Measurements from ENCODE around the gene DFFB.

The DFFB gene

DNA sequence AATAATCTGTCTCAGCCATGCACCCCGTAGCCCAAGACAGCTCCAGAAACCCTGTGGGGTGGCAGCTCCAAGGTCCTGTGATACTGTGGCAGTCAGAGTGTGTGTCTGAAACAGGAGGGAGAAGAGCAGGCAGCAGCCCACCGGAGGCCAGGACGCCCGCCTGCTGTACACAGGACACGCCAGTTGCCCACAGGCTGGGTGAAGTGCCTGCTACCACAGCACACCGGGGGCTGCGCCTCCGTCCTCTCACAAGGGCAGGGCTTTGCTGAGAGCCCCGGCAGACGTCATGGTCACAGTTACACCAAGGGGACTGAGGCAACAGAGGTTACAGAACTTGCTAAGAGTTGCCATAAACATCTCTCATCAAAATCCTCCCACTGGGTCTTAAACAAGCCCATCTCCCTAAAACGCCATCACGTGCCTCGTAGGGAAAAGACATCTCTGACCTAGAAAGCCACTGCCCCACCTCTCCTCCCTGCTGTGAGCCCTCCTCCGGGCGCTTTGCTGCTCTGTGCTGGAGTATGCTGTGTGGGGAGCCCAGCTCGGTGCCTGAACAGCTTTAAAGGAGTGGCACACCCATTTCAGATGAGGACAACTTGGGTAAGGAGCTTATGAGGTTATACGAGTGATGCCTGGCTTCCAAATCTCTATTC is 37.5 kb downstream of the DFFB start:
- no peak for DNase-seq (ENCODE audit: low read depth in 2 of 2, low spot score in 1 of 2)

DNA sequence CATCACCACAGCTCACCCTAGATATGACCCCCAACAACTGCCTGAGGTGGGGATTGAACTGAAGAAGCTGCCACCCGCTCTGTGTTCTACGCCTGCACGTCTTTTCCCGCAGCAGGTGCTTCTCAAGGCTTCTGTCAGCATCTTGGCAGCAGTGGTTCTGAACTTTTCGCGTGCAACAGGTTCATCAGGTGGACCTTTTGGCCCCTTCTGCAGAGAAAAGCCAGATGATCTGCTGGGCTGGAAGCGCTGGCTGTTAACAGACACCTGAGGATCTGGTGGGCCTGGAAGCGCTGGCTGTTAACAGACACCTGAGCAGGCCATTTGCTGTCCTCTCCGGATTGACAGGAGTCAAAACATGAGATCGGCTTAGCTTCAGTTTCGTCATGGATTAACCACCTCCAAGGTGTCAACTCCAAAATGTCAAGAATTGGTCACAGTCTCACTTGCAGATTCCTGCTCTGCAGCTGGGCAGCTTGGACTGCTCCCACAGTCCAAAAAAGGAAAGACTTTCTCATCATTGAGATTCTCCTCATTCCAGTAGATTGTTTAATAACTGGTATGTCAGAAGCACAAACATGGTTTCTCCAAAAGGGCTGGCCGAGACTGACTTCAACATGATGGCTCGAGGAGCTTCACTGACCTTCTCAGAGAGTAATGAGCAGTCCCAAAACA is 38.1 kb downstream of the DFFB start:
- no peak for DNase-seq (ENCODE audit: low read depth in 2 of 2, low spot score in 1 of 2)

DNA sequence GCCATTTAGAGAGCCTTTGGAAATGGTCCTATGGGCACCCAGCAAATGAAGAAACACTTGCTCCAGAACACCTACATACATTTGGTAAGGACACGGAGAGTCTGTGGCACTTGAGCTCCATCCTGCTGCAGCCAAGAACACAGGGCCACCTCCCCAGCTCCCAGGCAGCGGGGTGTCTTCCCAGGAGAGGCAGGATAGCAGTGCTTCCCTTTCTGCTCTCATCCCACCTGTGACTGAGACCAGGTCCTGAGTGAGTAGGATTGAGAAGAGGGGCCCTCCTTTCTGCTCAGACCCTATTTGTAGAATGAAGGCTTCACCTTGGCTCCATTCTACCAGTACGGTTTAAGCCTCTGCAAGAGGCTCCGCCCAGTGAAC is 38.7 kb downstream of the DFFB start:
- no peak for DNase-seq (ENCODE audit: low read depth in 2 of 2, low spot score in 1 of 2)

DNA sequence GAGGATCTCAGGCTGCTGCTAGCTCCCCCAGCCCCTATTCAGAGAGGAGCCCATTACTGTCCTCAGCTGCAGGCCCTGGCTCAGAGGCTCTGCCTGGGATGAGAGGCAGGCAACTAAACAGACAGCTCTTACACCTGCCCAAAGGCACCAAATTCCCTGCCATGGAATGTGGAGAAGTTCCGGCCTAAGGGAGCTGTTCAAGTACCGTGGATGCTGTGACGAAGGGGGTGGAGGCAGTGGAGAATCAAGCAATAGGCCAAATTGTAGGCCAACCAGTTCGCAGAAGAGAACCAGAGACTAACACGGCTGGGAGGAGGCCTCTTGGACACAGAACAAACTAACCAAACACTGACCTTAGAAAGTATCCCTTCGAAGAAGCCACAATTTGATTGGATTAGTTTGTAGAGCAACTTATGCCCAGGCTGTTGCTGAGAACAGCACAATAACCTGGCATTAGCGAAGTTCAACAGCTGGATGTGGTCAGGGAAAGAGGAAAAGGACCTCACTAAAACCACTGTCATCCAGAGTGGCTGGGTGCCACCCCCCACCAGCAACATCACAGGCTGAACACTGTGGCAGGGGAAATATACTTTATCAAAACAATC is 39.2 kb downstream of the DFFB start:
- no peak for DNase-seq (ENCODE audit: low read depth in 2 of 2, low spot score in 1 of 2)

DNA sequence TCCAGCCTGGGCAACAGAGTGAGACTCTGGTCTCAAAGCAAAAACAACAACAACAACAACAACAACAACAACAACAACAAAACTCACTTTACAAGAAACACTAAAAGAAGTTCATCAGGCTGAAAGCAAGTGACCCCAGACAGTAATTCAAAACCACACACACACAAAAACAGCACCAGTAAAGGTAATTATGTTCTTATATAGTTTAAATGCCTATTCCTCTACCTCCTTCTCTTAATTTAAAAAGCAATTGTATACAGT is 41.1 kb downstream of the DFFB start:
- DNase-seq (ENCODE audit: low read depth in 2 of 2, low spot score in 1 of 2) = no peak

DNA sequence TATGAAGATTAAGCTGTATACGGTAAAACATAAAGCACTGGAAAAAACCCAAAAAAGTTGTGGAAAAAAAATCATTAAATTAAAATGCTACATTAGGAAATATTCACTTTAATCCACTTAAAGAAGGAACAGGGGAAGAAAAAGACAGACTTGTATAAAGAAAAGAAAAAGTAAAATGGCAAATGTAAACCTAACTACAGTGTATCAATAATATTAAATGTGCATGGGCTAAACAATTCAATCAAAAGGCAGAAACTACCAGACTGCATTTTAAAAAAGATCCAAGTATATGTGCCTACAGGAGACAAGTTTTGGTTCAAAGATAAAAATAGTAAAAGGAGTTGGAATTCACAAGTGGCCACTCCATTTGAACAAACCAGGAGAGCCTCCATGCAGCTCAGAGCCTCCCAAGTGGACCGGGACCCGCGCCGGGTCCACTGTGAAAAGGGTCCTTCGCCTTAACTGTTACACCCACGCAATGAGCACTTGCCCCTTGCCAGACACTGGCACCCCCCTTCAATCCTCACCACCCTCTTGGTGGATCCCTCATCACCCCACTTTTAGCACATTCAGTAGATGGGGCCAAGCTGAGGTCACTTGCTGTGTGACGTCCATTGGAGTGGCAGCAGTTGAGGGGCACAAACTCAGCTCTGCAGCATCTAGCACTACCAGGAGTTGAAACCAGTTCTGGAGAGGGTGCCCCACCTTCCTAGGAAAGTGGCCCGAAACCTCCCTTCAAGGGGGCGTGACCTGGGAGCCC is 41.9 kb downstream of the DFFB start:
- no peak for DNase-seq (ENCODE audit: low read depth in 2 of 2, low spot score in 1 of 2)

DNA sequence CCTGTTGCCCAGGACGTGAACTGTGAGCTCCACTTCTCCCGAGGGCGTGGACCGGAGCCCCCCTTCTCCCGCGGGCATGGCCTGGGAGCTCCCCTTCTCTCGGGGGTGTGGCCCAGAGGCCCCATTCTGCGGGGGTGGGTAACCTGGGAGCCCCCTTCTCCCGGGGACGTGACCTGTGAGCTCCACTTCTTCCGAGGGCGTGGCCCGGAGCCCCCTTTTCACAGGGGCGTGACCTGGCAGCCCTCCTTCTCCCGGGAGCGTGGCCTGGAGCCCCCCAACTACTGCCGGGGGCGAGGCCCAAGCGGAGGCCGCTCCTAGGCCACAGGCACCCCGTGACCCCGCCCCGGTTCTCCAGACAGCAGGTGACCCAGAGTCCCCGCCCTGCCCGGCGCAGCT is 42.5 kb downstream of the DFFB start:
- DNase-seq (ENCODE audit: low read depth in 2 of 2, low spot score in 1 of 2) = no peak

DNA sequence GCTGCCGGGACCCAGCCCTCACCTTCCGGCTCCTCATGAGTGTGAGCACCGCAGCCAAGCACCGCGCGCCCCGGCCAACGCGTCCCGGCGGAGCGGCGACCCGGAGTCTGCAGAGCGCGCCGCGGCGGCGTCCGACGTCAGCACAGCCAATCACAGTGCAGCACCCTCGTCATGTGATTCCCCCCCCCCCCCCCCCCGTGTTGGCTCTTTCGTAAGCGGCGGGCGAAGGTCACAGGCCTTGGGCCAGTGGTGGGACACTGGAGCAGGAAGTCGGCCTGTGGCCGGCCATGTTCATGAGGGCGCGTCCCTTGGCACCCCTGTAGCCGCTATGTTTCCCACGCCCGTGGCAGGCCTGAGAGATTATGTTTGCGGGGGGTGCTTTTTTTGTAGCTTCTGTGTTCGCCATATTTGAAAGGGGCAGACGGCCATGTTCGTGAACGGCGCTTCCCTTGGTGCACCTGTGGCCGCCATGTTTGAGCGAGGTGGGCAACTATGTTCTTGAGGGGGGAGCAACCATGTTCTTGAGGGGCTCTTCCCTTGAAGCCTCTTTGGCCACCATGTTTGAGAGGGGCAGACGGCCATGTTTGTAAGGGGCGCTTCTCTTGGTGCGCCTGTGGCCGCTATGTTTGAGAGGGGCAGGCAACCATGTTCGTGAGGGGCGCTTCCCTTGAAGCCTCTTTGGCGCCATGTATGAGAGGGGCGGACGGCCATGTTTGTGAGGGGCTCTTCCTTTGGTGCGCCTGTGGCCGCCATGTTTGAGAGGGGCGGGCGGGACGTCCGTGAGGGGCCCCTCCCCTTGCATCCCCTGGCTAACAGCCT is 43.1 kb downstream of the DFFB start, which contains the start of gene C1orf174:
C1orf174 (minus strand) TSS at position 123 of the 819 bp plus-strand sequence; CDS start at position 37, 86 bp downstream.
- DNase-seq (ENCODE audit: low read depth in 2 of 2, low spot score in 1 of 2) = peak; percentile 84 to 93

DNA sequence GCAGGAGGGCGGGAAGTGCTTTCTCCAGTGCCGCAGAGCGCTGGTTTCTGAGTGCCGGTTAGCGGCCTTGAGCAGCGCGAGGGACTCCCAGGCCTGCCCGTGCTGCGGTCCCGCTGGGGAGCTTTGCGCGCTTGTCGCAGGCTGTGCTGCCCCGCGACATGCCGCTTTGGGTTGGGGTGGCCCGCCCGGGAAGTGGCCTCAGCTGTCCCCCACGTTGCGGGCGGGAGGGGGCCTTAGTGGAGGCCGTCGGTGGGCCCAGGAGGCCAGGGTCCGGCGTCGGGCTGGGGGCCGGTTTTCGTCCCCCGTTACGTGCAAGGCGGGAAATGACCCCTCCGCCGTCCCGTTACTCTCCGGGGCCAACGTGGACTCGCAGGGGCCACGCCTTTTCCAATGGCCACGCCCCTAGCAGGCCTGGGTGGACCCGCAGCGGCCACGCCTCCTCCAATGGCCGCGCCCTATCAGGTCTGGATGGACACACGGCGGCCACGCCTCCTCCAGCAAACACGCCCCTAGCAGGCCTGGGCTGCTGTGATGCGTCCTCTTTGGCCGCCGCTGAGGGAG is 43.8 kb downstream of the DFFB start:
- DNase-seq (ENCODE audit: low read depth in 2 of 2, low spot score in 1 of 2) = peak; percentile 60 to 69

DNA sequence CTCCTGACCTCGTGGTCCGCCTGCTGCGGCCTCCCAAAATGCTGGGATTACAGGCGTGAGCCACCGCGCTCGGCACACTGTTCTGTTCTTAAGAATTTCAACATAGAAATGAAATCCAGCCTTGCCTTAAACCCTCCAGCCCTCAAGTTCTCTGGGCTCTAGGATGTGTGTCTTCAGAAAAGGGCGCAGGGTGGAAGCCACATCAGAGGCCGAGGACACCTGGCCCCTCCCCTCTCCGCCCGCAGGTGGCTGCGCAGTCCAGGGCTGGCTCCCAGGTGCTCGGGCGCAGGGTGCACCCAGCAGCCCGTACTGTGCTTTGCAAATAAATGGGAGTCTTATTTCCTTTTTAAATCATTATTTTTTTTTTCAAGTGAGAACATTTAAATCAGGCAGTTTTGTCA is 44.8 kb downstream of the DFFB start:
- DNase-seq (ENCODE audit: low read depth in 2 of 2, low spot score in 1 of 2) = no peak

DNA sequence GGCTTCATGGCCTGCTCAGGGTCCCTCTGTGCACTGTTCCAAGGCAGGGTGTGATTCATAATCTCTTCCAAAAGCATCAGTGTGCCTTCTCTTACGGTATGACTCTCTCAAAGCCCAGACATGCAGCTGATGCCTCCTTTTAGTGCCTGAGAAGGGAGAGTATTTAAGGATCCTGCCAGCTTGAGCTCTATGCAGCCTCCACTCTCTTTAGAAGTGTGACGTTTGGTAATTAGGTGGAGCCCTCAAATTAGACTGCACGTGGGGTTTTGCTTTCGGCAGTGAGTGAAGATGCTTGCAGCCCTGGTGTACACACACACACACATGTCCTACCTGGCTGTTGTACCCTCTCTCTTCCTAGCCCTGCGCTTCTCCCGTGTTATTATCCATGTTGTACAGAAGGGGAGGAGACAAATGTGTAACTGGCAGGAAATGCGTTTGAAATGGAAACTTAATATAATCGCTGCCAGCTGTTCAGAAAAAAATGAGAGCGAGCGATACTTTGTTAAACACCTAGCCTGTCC is 45.4 kb downstream of the DFFB start:
- DNase-seq (ENCODE audit: low read depth in 2 of 2, low spot score in 1 of 2) = no peak

DNA sequence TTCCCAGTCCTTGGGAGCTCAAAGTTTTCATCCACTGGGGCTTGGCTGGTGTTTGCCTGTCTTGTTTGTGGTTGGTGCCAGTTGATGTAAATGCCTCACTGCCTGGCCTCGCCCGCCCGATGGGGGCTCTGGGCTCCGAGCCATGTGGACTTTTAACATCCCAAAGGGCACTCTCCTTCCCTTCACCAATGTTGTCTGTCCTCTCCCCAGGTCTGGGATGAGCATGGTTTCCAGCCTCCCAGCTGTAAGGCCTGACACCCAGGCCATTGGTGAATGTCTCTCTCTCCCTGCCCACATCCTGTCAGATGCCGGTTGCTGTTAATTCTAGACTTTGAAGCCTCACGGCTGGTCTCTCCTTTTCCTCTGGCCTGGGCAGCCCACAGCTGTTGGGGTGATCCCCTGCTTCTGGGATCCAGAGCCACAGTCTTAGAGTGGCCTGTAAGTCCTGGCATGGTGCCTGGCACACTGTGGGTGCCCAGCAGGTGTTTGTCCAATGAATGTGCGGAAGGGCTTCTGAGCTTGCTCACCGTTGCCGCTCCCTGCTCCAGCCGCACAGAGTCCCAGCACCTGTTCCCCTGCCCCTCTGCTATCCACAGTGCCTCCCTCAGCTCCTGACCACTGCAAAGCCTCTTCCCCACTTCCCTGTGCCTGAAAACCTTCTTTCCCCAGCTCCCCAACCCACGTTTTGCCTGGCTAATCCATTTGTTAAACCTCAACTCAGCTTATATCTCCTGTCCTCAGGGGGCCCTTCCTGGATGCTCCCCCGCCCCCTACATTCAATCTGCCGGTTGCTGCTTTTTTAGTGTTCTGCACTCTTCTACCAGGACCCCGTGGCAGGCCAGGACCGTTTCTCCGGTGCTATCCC is 46.1 kb downstream of the DFFB start:
- DNase-seq (ENCODE audit: low read depth in 2 of 2, low spot score in 1 of 2) = no peak

DNA sequence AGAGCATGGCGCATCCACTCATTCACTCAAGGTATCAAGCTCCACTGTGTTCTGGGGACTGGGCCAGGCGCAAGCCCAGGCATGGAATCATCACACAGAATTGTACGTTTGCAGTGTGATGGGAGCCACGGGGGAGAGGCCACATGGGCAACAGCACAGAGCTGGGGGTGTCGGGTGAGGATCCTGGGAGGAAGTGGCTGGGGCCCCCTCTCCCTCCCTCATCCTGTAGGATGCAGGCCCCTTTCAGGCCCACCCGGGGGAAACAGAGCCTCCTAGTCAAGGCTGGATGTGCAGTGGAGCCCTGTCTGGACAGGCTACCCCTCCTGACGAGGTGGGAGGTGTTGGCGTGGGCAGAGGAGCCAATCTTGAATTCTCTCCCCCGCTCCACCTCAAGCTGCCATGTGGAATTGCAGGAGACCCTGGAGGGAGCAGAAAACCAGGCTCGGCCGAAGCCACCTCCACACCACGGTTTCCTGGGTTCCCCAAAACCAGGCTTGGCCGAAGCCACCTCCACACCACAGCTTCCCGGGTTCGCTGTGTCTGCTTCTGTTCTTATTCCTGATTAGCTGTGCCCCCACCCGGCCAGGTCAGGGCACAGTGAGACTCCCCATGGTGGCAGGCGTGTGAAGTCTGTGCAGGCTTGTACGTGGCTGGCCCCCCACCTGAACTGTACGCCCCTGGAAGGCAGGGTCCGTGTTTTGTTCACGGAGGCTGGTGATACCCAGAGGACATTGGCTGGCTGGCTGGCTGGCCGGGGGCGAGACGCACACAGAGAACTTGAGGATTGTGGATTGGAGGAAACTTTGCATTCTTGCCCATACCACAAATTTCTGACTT is 46.9 kb downstream of the DFFB start:
- DNase-seq (ENCODE audit: low read depth in 2 of 2, low spot score in 1 of 2) = no peak

DNA sequence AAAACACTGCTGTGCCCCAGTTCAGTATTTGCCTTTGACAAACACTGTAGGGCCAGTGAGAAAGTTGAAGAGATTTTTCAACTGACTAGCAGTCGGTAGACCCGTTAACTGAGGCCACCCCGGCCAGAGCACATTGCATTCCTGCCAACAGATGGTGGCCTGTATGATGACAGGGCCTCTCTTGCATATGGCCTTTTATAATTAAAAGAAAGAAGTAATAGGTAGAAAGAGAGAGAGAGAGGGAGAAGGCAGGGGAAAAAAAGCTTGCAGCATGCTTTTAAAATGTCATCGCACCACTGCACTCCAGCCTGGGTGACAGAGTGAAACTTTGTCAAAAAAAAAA is 47.5 kb downstream of the DFFB start:
- no peak for DNase-seq (ENCODE audit: low read depth in 2 of 2, low spot score in 1 of 2)

DNA sequence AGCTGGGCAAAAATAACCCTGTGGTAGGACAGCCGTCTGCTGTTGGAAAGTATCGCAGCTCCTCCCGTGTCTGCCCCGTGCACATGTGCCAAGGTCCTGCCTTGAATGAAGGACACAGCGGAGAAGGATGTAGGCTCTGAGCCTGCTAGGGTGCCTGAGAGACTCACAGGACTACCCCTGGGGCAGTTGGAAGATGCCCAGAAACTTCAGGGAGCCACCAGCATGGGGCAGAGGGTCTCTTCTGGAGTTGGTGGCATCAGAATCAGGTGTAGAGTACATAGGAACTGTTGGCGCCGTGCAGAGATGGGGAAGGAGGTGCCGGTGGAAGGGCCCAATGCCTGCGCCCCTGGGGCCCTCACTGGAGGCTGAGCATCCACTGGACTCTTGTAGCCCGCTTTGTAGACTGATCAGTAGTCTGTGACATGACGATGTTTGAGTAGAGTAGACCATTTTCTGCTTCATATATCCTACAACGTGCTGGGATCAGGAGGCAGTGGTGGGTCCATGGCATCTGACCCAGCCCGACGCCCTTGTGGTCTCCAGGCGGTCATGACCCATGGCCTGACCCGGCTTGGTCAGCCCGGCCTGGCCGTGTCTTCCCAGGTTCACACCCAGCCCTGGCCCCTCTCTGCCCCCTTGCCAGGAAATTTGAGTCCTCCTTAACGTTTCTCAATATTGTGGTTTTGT is 48.1 kb downstream of the DFFB start:
- DNase-seq (ENCODE audit: low read depth in 2 of 2, low spot score in 1 of 2) = no peak

DNA sequence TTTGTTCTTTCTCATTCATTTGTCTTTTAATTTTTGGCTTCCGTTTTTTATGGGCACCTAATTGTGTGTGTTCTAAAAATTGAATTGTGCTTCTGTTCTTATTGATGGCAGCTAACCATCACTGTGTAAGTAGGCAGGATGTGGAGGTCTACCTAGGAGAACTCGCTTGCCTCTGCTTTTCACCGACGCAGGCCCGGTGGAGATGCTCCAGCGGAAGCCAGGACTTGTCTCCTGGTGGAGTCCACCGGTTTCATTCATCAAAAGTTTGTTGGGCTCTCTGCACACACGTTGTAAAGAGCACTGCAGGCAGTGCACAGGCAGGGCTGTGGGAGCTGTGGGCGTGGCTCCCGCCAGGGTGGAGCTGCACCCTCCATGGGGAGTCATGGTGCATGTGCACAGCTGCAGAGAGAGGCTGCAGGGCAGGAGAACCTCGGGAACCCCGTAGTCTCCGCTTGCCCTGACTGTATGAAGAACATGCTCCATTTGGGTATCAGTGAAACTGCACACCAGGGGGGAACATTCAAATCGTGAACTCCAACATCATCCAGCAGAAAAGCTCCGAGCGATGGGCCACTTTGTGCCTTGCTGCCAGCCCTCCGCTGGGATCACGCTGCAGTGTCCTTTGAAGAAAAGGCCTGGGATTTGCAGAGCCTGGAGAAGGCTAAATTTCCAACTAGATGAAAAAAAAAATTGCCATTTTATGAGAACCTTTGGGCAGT is 48.8 kb downstream of the DFFB start:
- DNase-seq (ENCODE audit: low read depth in 2 of 2, low spot score in 1 of 2) = no peak

DNA sequence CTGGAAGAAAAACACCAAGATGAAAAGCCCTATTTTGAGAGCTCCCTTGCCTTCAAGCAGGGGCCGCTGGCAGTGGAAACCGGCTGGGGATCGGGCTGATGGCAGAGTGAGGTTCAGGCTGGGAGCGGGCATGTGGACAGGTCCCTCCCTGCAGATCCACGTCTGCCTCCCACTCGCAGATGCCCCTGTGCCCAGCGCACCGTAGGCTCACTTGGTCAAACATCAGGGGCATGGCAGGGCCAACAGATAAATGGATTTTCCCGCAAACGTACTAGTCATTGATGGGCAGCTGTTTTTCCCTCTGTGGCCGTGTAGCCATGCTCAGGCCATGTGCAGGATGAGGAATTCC is 49.4 kb downstream of the DFFB start:
- DNase-seq (ENCODE audit: low read depth in 2 of 2, low spot score in 1 of 2) = no peak

DNA sequence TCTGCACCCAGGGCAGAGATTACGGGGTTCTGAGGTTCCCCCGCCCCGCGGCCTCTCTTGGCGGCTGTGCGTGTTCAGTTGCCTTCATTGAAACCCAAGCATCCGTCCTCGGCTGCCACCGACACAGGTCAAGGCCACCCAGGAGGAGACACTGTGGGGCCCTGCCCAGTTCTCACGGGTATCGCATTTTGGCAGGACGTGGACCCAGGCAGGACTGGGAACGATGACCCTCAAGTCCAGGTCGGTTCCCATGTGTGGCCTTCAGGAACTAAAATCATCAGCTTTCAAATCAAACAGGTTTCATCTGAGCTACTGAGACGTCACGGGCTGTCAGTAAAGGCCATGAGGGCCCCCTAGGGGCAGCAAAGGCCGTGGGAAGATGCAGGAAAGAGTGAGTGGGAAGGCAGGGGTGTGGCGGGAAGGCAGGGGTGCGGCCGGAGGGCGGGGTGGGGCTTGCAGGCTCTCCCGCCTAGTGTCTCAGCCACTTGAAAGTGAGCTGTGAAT is 49.8 kb downstream of the DFFB start:
- no peak for DNase-seq (ENCODE audit: low read depth in 2 of 2, low spot score in 1 of 2)
